Ishikawa (cell line): ENCODE data around the gene OR6C75.

ENCODE experiments used
- CEBPB ChIP-seq: IDR thresholded peaks from 2 replicates; pipeline ENCODE4 v1.6.1; 2012
- CREB1 ChIP-seq: IDR thresholded peaks from 2 replicates; pipeline ENCODE4 v1.6.1; 2012; ENCODE audit warnings: low read depth
- EGR1 ChIP-seq: IDR thresholded peaks from 2 replicates; pipeline ENCODE4 v1.6.1; 2012
- EP300 ChIP-seq: IDR thresholded peaks from 2 replicates; pipeline ENCODE4 v1.6.1; 2012; ENCODE audit warnings: borderline replicate concordance
- MAX ChIP-seq: IDR thresholded peaks from 2 replicates; pipeline ENCODE4 v1.6.1; 2012
- NFIC ChIP-seq: IDR thresholded peaks from 2 replicates; pipeline ENCODE4 v1.6.1; 2012
- RAD21 ChIP-seq: IDR thresholded peaks from 2 replicates; pipeline ENCODE4 v1.6.1; 2012; ENCODE audit warnings: low read depth
- TAF1 ChIP-seq: IDR thresholded peaks from 2 replicates; pipeline ENCODE4 v1.6.1; 2012; ENCODE audit warnings: low read depth, mild to moderate bottlenecking
- TEAD4 ChIP-seq: IDR thresholded peaks from 2 replicates; pipeline ENCODE4 v1.6.1; 2012
- USF1 ChIP-seq: IDR thresholded peaks from 2 replicates; pipeline ENCODE4 v1.6.1; 2012
- YY1 ChIP-seq: IDR thresholded peaks from 2 replicates; pipeline ENCODE4 v1.6.1; 2012; ENCODE audit warnings: low read depth
- ZBTB7A ChIP-seq: IDR thresholded peaks from 2 replicates; pipeline ENCODE4 v1.6.1; 2012; ENCODE audit warnings: low read depth

- TF ChIP-seq EP300 = no peak
- no peak for TF ChIP-seq CEBPB
- TF ChIP-seq CREB1 = no peak
- TF ChIP-seq TEAD4 = no peak
- no peak for TF ChIP-seq RAD21
- TF ChIP-seq YY1 = no peak
- no peak for TF ChIP-seq NFIC
- TF ChIP-seq EGR1 = no peak
- no peak for TF ChIP-seq MAX
- no peak for TF ChIP-seq USF1
- no peak for TF ChIP-seq ZBTB7A
- TF ChIP-seq TAF1 = no peak
Measured at GRCh38 chr12:55330446-55330845, 32.3 kb upstream of the OR6C75 start, which contains the start of gene OR6C3.
